Astrocyte (in vitro differentiated cells and primary cell): ENCODE data around the gene HSCB.

Experiments used
- EZH2 ChIP-seq: IDR thresholded peaks from 2 replicates; pipeline ENCODE4 v1.6.1; 2012; ENCODE audit warnings: mild to moderate bottlenecking, low read length, inconsistent platforms; ENCODE audit not compliant: insufficient read depth
- TF ChIP-seq, protein P1 (sequence below): IDR thresholded peaks from 2 replicates; pipeline ENCODE4 v1.5.1; 2011; ENCODE audit warnings: low read depth, mild to moderate bottlenecking, inconsistent platforms, low read length, moderate library complexity; ENCODE audit not compliant: insufficient read depth

DNA sequence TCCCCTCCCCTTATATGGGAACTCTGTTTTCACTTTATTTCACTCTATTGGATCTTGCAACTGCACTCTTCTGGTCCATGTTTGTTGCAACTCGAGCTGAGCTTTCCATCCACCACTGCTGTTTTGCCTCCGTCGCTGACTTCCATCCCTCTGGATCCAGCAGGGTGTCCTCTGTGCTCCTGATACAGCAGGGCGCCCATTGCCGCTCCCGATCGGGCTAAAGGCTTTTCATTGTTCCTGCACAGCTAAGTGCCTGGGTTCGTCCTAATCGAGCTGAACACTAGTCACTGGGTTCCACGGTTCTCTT is 19.6 kb downstream of the HSCB start:
- TF ChIP-seq, protein P1, sequence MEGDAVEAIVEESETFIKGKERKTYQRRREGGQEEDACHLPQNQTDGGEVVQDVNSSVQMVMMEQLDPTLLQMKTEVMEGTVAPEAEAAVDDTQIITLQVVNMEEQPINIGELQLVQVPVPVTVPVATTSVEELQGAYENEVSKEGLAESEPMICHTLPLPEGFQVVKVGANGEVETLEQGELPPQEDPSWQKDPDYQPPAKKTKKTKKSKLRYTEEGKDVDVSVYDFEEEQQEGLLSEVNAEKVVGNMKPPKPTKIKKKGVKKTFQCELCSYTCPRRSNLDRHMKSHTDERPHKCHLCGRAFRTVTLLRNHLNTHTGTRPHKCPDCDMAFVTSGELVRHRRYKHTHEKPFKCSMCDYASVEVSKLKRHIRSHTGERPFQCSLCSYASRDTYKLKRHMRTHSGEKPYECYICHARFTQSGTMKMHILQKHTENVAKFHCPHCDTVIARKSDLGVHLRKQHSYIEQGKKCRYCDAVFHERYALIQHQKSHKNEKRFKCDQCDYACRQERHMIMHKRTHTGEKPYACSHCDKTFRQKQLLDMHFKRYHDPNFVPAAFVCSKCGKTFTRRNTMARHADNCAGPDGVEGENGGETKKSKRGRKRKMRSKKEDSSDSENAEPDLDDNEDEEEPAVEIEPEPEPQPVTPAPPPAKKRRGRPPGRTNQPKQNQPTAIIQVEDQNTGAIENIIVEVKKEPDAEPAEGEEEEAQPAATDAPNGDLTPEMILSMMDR, result no peak
- TF ChIP-seq EZH2, result no peak
